ENCODE data around the gene ZMPSTE24. TPM values are rescaled to one million over a fixed set of nuclear protein-coding genes. Genes with fewer than 3 reads are reported as not detected.
A peak's percentile ranks its signal among the peaks of the same experiment; 100 is the strongest.

ZMPSTE24 gene
- total RNA-seq, 1 experiment from 2014 or later = 39.6 TPM

GRCh38 chr1:40339420-40340323 is 81.6 kb downstream of the ZMPSTE24 start:
- Histone ChIP-seq H3K79me2 (ENCODE audit: insufficient read depth, low read length) (no peaks in the 10 kb centered on the region), H2AFZ (ENCODE audit: low read depth, low read length, poor library complexity, severe bottlenecking) (peak overlapping the region; percentile 81), H3K4me3 (replicated peaks in 1 of 2; ENCODE audit: low read depth in 1 of 2, low read length in 2 of 2) (no peak overlapping the region), H3K27ac (ENCODE audit: low read depth, low read length) (no peak overlapping the region), H3K9me3 (ENCODE audit: control insufficient read depth in 1 of 2, insufficient read depth in 1 of 2, low read depth in 1 of 2, low read length in 2 of 2) (no peaks in the 10 kb centered on the region), H3K9me2 (ENCODE audit: insufficient read depth) (no peaks in the 10 kb centered on the region), H3K4me1 (ENCODE audit: control insufficient read depth in 1 of 2, insufficient read depth in 2 of 2, low read length in 2 of 2) (peaks cover 0 to 4% of the 10 kb centered on the region in 2 experiments; a peak in 1 of 4 replicates), H3K4me2 (ENCODE audit: low read length) (no peak overlapping the region), H4K20me1 (ENCODE audit: insufficient read depth) (no peaks in the 10 kb centered on the region), H3K36me3 (ENCODE audit: control insufficient read depth in 1 of 2, insufficient read depth in 2 of 2, low read length in 2 of 2) (no peaks in the 10 kb centered on the region), H3K27me3 (ENCODE audit: insufficient read depth, low read length) (no peaks in the 10 kb centered on the region), H3K9ac (ENCODE audit: low read length) (no peak overlapping the region)
- DNase-seq (ENCODE audit: low read depth, low spot score) = no peak
- CTCF ChIA-PET = interaction anchor here (0.6 to 6.7 kb wide), 30 partner anchors 8 to 522 kb away, joined by 3 to 82 read pairs (median 6); partner anchors contain the start of genes CAP1, SMAP2 and ZMPSTE24
- ATAC-seq = no peak
- no peak for TF ChIP-seq EGR1 (IDR thresholded peaks at IDR 0.05; ENCODE audit: low read depth)
- no peak for TF ChIP-seq ZNF274 (IDR thresholded peaks at IDR 0.05; ENCODE audit: low read depth, low read length)
- no peak for TF ChIP-seq SP1 (IDR thresholded peaks at IDR 0.05; ENCODE audit: low read depth)
- no peak for TF ChIP-seq SRF (IDR thresholded peaks at IDR 0.05; ENCODE audit: low read depth)
- no peak for TF ChIP-seq CBX3 (IDR thresholded peaks at IDR 0.05; ENCODE audit: low read depth)
- TF ChIP-seq TCF7L2 (IDR thresholded peaks at IDR 0.05; ENCODE audit: borderline replicate concordance, extremely low read depth, insufficient read depth, insufficient read length) = no peak
- no peak for TF ChIP-seq SIN3A (IDR thresholded peaks at IDR 0.05; ENCODE audit: low read depth)
- TF ChIP-seq CEBPB (IDR thresholded peaks at IDR 0.05; ENCODE audit: low read depth) = no peak
- POLR2A ChIA-PET = interaction anchor here (1.2 to 1.5 kb wide), 3 partner anchors 185 to 196 kb away, joined by 3 to 5 read pairs (median 4); no protein-coding TSS in a partner anchor
- no TSS peak for BruUV-seq (replicated peaks)
- RAD21 ChIA-PET (ENCODE audit: low non-redundant PET in 1 of 2, low total read pairs in 2 of 2, uncharacterized antibody in 2 of 2, unreplicated experiment in 2 of 2) = interaction anchor here (0.9 to 2.4 kb wide), 10 partner anchors 34 to 261 kb away, joined by 3 to 15 read pairs (median 4); partner anchors contain the start of gene SMAP2 (in 1 of the 2)
- intact Hi-C loops (cut with micrococcal nuclease) = loop anchor here (2.0 to 10.0 kb wide), 3 partner anchors 63 to 525 kb away; no protein-coding TSS in a partner anchor
